Activated CD8-positive, alpha-beta memory T cell treated with anti-CD3 and anti-CD28 coated beads, Interleukin-2, amount 50 U/mL, for 1 hour (primary cell): ENCODE measurements around the gene ZNF81.
"Not testable (repeated sequence)": the region's sequence is repeated elsewhere in the genome, so short reads cannot be mapped to it uniquely, and the experiment has no call there.

Experiments
- DNase-seq: peaks from one replicate; pipeline ENCODE4 v3.0.0-alpha.2; 2020; ENCODE audit errors: extremely low read depth

The ZNF81 gene

GRCh38 chrX:47836164-47837072 is at the start of gene ZNF81:
TSS of gene ZNF81 (plus strand) at chrX:47836902. CDS start at chrX:47846268, 9,366 bp downstream.
- DNase-seq: peak; percentile 85

- DNase-seq: no peak
These were observed 40.2 kb upstream of the ZNF81 start for GRCh38 chrX:47796433-47796906.

DNA sequence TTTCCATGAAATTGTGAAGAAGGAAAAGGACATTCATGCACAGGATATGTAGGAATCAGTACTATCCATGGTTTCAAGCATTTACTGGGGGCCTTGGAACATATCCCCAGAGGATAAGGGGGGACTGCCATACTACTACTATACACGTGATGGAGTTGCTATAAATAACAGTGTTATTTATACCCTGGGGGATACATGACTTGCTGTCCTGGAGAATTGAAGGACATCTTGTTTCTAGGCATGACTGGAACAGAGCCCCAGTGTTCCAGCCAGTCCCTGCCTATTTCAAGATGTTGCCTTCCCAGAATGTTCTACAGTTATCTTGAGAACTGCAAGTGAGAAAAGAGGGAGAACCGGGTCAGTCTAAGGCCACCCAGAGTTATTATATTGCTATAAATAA is 39.6 kb upstream of the ZNF81 start:
- DNase-seq: no peak

- DNase-seq: no peak
These were observed 37.8 kb upstream of the ZNF81 start for GRCh38 chrX:47798861-47799260.

- no peak for DNase-seq
These were observed 34.1 kb upstream of the ZNF81 start for GRCh38 chrX:47802589-47802988.

DNA sequence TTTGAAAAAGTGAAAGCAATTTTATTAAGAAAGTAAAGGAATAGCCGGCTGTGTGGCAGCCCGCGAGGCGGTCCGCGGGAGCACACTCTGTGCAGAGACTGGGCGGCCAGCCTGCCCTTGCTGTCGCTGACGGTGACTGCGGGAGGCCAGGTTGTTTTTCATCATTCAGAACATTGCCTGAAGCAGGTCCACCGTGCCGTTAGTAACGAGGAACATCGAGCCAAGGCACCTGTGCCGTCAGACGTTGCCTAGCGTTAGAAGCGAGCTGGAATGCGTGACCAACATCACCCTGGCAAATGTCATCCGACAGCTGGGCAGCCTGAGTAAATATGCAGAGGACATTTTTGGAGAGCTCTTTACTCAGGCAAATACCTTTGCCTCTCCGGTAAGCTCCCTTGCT is 33.6 kb upstream of the ZNF81 start:
- DNase-seq: not testable (repeated sequence)

DNA sequence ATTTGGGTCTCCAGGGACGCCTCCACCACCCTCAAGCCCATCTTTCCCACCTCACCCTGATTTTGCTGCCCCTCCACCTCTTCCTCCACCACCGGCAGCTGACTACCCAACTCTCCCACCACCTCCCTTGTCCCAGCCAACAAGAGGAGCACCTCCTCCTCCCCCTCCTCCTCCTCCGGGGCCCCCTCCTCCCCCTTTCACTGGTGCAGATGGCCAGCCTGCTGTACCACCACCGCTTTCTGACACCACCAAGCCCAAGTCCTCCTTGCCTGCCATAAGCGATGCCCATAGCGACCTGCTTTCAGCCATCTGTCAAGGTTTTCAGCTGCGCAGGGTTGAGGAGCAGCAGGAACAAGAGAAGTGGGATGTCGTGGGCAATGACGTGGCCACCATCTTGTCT is 32.4 kb upstream of the ZNF81 start:
- DNase-seq: no peak

DNA sequence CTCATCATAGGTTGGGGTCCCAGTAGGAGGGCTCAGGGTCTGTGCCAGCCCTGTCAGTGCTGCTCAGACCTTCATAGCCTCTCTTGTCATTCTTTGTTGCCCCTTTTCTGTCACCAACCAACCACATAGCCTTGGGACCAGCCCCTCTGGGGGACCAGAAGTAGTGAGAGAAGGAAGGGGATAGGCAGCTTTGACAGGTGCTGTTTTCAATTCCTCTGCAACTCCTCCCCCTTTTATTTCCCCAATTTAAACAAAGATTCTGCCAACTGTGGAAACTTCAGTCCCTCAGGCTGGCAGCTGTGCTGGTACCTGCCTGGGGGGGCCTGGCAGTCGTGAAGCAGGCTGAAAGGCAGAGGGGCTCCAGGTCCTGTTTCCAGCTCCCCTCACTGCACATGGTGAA is 30.9 kb upstream of the ZNF81 start:
- DNase-seq: not testable (repeated sequence)

DNA sequence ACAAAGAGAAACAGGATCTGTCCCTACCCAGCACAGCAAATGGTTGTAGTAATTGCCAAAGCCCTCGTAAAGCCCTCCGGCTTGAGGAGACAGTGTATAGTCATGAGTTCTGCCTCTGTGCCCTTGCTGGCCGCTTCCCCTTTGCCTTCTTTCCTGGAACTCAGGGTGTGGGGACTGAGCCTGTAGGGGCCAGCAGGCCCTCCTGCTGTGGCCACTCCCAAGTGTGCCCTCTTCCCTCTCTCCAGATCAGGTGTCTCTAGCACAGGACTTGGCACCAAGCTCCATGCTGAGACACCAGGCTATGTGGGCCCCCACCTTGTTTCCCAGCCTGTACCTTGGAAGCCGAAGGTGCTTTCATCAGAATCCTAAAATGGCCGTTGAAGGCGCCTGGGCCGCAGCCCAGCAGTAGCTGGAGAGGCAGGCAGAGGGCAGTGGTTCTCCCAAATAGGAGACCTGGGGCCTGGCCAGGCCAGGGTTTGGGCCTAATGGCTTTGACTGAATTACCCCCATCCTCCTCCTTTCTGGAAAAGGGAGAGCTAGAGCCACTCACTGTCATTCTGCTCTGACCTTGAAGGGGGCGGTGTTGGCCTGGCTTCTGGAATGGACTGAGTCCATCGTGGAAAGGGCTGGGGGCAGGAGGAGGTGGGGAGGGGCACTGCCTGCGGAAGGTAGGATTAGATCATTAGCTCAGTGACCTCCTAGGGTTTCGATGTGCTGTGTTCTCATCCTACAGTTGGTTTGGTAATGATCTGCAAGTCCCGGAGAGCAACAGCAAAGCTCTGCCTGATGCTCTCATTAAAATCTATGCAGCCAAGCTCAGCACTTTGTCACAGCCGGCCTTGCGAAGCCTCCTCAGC is 30.1 kb upstream of the ZNF81 start:
- DNase-seq: not testable (repeated sequence)

GRCh38 chrX:47807272-47807538 is 29.5 kb upstream of the ZNF81 start:
- DNase-seq: not testable (repeated sequence)

GRCh38 chrX:47807548-47807947 is 29.2 kb upstream of the ZNF81 start:
- DNase-seq: no peak

GRCh38 chrX:47808904-47809788 is 27.6 kb upstream of the ZNF81 start:
- no peak for DNase-seq

- no peak for DNase-seq
These were observed 21.9 kb upstream of the ZNF81 start for GRCh38 chrX:47814851-47815250.

- DNase-seq: no peak
These were observed 20.5 kb upstream of the ZNF81 start for GRCh38 chrX:47815901-47816845.

GRCh38 chrX:47817421-47817820 is 19.3 kb upstream of the ZNF81 start:
- DNase-seq: no peak

GRCh38 chrX:47817897-47818296 is 18.8 kb upstream of the ZNF81 start:
- no peak for DNase-seq

- DNase-seq: no peak
These were observed 7.7 kb upstream of the ZNF81 start for GRCh38 chrX:47828984-47829383.

GRCh38 chrX:47831788-47832187 is 4.9 kb upstream of the ZNF81 start:
- no peak for DNase-seq

DNA sequence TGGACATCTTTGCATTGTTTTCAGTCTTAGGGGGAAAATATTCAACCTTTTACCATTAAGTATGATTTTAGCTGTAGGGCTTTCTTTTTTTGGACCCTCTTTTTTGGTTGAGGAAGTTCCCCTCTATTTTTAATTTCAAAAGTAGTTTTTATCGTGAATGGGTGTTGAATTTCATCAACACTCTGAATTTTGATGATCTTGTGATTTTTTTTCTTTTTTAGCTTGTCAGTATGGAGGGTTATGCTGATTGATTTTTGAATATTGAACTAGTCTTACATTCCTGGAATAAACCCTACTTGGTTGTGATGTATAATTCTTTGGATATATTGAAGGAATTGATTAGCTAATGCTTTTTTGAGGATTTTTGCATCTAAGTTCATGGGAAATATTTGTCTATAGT is 1.7 kb downstream of the ZNF81 start:
- no peak for DNase-seq

DNA sequence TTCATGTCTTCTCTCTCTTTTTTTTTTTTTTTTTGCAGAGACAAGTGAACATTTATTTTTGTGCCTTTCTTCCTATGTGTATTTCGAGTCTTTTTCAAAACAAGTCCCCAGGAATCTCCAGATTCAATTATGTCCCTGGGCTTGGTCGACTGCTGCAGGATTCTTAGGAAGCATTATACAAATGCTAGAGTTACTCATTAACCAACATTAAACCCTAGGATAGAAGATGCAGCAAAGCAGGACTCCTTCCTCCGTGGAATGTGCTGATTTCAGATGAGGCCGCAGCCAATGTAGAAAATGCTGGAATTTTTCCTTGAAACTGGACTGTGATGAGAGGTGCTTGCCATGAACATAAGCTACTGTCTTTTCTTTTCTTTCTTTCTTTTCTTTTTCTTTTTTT is 3.4 kb downstream of the ZNF81 start:
- no peak for DNase-seq

DNA sequence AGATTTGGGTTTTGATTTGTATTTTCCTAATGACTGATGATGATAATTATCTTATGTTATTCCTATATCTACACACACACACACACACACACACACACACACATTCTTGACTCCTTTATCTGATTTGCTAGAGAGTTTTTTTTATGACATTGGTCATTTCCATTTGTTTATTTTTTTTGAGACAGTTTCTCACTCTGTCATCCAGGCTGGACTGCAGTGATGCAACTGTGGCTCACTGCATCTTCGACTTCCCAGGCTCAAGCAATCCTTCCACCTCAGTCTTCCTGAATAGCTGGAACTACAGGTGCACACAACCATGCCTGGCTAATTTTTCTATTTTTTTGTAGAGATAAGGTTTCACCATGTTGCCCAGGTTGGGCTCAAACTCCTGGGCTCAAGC is 6.7 kb downstream of the ZNF81 start:
- DNase-seq: no peak
